Adrenal gland (tissue), 12 donors: ENCODE measurements around the gene ITPR3. TPM values are rescaled to one million over a fixed set of nuclear protein-coding genes. Genes with fewer than 3 reads are reported as not detected.

Experiments used
- DNase-seq, 7 donors: peaks; one replicate each; pipeline ENCODE4 v3.0.0-alpha.2; 2019 to 2020
- H3K27ac ChIP-seq, 5 donors: fragments of 200-600 bp; sonication (generic) in 4 of 5; 1 replicate in 3 of 5; 2 replicates in 2 of 5; pipeline versions ENCODE4 v1.5.1 to v1.8.0; 2016 to 2020; ENCODE audit warnings: mild to moderate bottlenecking in 1 of 5
- H3K27me3 ChIP-seq: fragments of 200-600 bp; 2 replicates; pipeline ENCODE4 v1.8.0; 2021
- H3K36me3 ChIP-seq, 2 donors: fragments of 200-600 bp; replicated peaks in 1 of 2; 1 replicate in 1 of 2; 2 replicates in 1 of 2; pipeline versions ENCODE4 v1.5.1 to v1.8.0; 2018 to 2022
- H3K4me1 ChIP-seq, 2 donors: fragments of 200-600 bp; replicated peaks in 1 of 2; 1 replicate in 1 of 2; 2 replicates in 1 of 2; pipeline versions ENCODE4 v1.5.1 to v1.8.0; 2018 to 2021
- H3K4me3 ChIP-seq, 4 donors: fragments of 200-600 bp; sonication (generic) in 3 of 4; one replicate each; pipeline ENCODE4 v1.5.1; 2016 to 2018
- H3K9me3 ChIP-seq, 3 donors: fragments of 200-600 bp; sonication (generic) in 1 of 3; replicated peaks in 1 of 3; 1 replicate in 2 of 3; 2 replicates in 1 of 3; pipeline versions ENCODE4 v1.5.1 to v1.8.0; 2016 to 2021
- CTCF ChIP-seq, 6 experiments: fragments of 450-650 bp in 4 of 6; fragments of 200-600 bp in 2 of 6; sonication (generic) in 1 of 6; IDR thresholded peaks; 1 replicate in 5 of 6; 2 replicates in 1 of 6; pipeline versions ENCODE4 v1.5.1 to v1.8.0; 2016 to 2021; ENCODE audit warnings: antibody characterized with exemption in 6 of 6, mild to moderate bottlenecking in 2 of 6, moderate library complexity in 1 of 6
- POLR2A ChIP-seq, 2 donors: fragments of 450-650 bp; IDR thresholded peaks; one replicate each; pipeline ENCODE4 v1.6.1; 2017; ENCODE audit warnings: antibody characterized with exemption in 2 of 2, mild to moderate bottlenecking in 2 of 2, moderate library complexity in 1 of 2
- WGBS, 4 donors: extraction: QIAGEN DNeasy Blood & Tissue Kit in 2 of 4; methylation state at CpG; one replicate each; pipeline versions ENCODE4 v1.1.5 to v1.1.7; 2013 to 2017; 5-methylcytosine and 5-hydroxymethylcytosine counted together
- intact Hi-C, 2 donors: fragments of 100-400 bp; cut with DNase I; formaldehyde crosslinking; loops; one replicate each; pipeline versions ENCODE4 v1.14.1 to v1.15.0; 2022 to 2023
- polyA plus RNA-seq, 3 donors: library from polyadenylated mRNA; stranded (reverse); fragments of 200-250 nt in 2 of 3; fragments of 350-450 nt in 1 of 3; fragmentation: Illumina TruSeq in 1 of 3; extraction: RNeasy Lipid Tissue Mini Kit (QIAGEN cat#74804) in 1 of 3; gene quantifications; one replicate each; pipeline ENCODE4 v1.2.3, GENCODE V29; 2013 to 2014
- total RNA-seq, 9 donors: library from RNA; depleted of rRNA in 4 of 9; stranded (reverse); fragments of >200 nt in 4 of 9; fragments of 120-200 nt in 1 of 9; fragmentation: NEBNext Ultra II Directional in 1 of 9; extraction: Animal tissue kit (Norgen Biotek cat#: 25700) in 1 of 9; gene quantifications; one replicate each; pipeline versions ENCODE4 v1.1.0 to v1.2.4, GENCODE V29; 2013 to 2023
- donor health status: healthy with polysubstance abuse.
- donor health status: Bipolar disorder and iron deficiency.
- donor health status: DM: yes; HTN: yes; CAD: no.
- donor health status: DM: no; HTN: no; CAD: no.
- donor health status: DM: no; HTN: no; CAD: no.
- donor health status: DM: yes; HTN: yes; CAD: no.

The ITPR3 gene
- total and polyA plus RNA-seq, 12 donors = 1.3 to 38.1 (median 23.9) TPM

- intact Hi-C loops = loop anchor here (5.0 to 10.0 kb wide), 5 partner anchors 46 to 566 kb away; no protein-coding TSS in a partner anchor
- H3K36me3 ChIP-seq = no peaks in the 10 kb centered on the region
- TF ChIP-seq CTCF (IDR thresholded peaks at IDR 0.05) (no peak), POLR2A (IDR thresholded peaks at IDR 0.05) (no peak)
- no peaks in the 10 kb centered on the region for H3K9me3 ChIP-seq
- WGBS, 4 donors = 90 to 98% (median 94%) methylated on average over 3 to 4 of the region's 4 CpGs
- no peak for DNase-seq
- H3K4me3 ChIP-seq = no peak overlapping the region
- peak overlapping the region in 3 of 5 donors; percentile 80 to 93 (median 91) for H3K27ac ChIP-seq
- H3K4me1 ChIP-seq = peaks cover 15 to 34% of the 10 kb centered on the region in 2 donors
- H3K27me3 ChIP-seq = no peaks in the 10 kb centered on the region
Observed at GRCh38 chr6:33588894-33589293, 32.2 kb upstream of the ITPR3 start.

- Histone ChIP-seq H3K9me3 (no peaks in the 10 kb centered on the region), H3K36me3 (no peaks in the 10 kb centered on the region), H3K4me3 (no peak overlapping the region), H3K27me3 (no peaks in the 10 kb centered on the region), H3K27ac (peak overlapping the region; percentile 6 to 93 (median 80)), H3K4me1 (peaks cover 15 to 34% of the 10 kb centered on the region in 2 donors)
- intact Hi-C loops = loop anchor here (5.0 to 10.0 kb wide), 5 partner anchors 45 to 565 kb away; no protein-coding TSS in a partner anchor
- WGBS, 4 donors = 31 to 53% (median 41%) methylated on average over 2 to 4 of the region's 4 CpGs
- TF ChIP-seq POLR2A (IDR thresholded peaks at IDR 0.05) = no peak
- no peak for TF ChIP-seq CTCF (IDR thresholded peaks at IDR 0.05)
- peak in 1 of 7 donors; percentile 41 for DNase-seq
Observed at GRCh38 chr6:33589392-33589730, 31.8 kb upstream of the ITPR3 start.

GRCh38 chr6:33589731-33590530, 31.2 kb upstream of the ITPR3 start:
- Histone ChIP-seq H3K9me3 (no peaks in the 10 kb centered on the region), H3K4me3 (no peak overlapping the region), H3K27me3 (no peaks in the 10 kb centered on the region), H3K4me1 (peaks cover 15 to 34% of the 10 kb centered on the region in 2 donors), H3K27ac (peak overlapping the region; percentile 6 to 93 (median 80)), H3K36me3 (no peaks in the 10 kb centered on the region)
- DNase-seq = peak; percentile 83 to 95 (median 88)
- intact Hi-C loops = loop anchor here (5.0 to 10.0 kb wide), 6 partner anchors 42 to 565 kb away; no protein-coding TSS in a partner anchor
- 20 to 61% (median 21%) methylated on average over 3 to 9 of the region's 9 CpGs; no CpG with 5 or more reads in 1 of the 4 donors for WGBS, 4 donors
- TF ChIP-seq POLR2A (IDR thresholded peaks at IDR 0.05) = no peak
- TF ChIP-seq CTCF (IDR thresholded peaks at IDR 0.05) = peak; percentile 74 to 94 (median 88)

GRCh38 chr6:33590531-33591198, 30.5 kb upstream of the ITPR3 start:
- Histone ChIP-seq H3K4me3 (no peak overlapping the region), H3K4me1 (peaks cover 15 to 34% of the 10 kb centered on the region in 2 donors), H3K27ac (peak overlapping the region; percentile 6 to 93 (median 80)), H3K9me3 (no peaks in the 10 kb centered on the region), H3K27me3 (no peaks in the 10 kb centered on the region), H3K36me3 (no peaks in the 10 kb centered on the region)
- peak in 2 of 7 donors; percentile 33 to 37 for DNase-seq
- intact Hi-C loops = loop anchor here in 1 of 2 donors (5.0 kb wide), 1 partner anchor 42 kb away; no protein-coding TSS in a partner anchor
- TF ChIP-seq CTCF (IDR thresholded peaks at IDR 0.05) = no peak
- 37 to 63% (median 56%) methylated on average over 5 to 15 of the region's 15 CpGs for WGBS, 4 donors
